Tibial nerve (tissue), 3 donors: ENCODE measurements around the gene TMEM63A.

ENCODE experiments used
- CTCF ChIP-seq, 5 experiments: fragments of 200-600 bp in 3 of 5; fragments of 450-650 bp in 2 of 5; sonication (generic) in 3 of 5; IDR thresholded peaks; one replicate each; pipeline ENCODE4 v1.5.1; 2016 to 2019; ENCODE audit warnings: antibody characterized with exemption in 5 of 5, mild to moderate bottlenecking in 3 of 5, moderate library complexity in 2 of 5
- POLR2A ChIP-seq, 2 donors: fragments of 450-650 bp; IDR thresholded peaks; one replicate each; pipeline ENCODE4 v1.6.1; 2017; ENCODE audit warnings: antibody characterized with exemption in 2 of 2, mild to moderate bottlenecking in 2 of 2, moderate library complexity in 2 of 2

- TF ChIP-seq POLR2A (IDR thresholded peaks at IDR 0.05) (no peak), CTCF (IDR thresholded peaks at IDR 0.05) (no peak)
Measured at GRCh38 chr1:225859151-225859550, 23.0 kb downstream of the TMEM63A start.
